ENCODE measurements around the gene UBE2E2. TPM values are rescaled to one million over a fixed set of nuclear protein-coding genes. Genes with fewer than 3 reads are reported as not detected.
"Not testable (repeated sequence)": the region's sequence is repeated elsewhere in the genome, so short reads cannot be mapped to it uniquely, and the experiment has no call there.

UBE2E2 gene
- polyA plus RNA-seq, 1 donor = 15.4 TPM

DNA sequence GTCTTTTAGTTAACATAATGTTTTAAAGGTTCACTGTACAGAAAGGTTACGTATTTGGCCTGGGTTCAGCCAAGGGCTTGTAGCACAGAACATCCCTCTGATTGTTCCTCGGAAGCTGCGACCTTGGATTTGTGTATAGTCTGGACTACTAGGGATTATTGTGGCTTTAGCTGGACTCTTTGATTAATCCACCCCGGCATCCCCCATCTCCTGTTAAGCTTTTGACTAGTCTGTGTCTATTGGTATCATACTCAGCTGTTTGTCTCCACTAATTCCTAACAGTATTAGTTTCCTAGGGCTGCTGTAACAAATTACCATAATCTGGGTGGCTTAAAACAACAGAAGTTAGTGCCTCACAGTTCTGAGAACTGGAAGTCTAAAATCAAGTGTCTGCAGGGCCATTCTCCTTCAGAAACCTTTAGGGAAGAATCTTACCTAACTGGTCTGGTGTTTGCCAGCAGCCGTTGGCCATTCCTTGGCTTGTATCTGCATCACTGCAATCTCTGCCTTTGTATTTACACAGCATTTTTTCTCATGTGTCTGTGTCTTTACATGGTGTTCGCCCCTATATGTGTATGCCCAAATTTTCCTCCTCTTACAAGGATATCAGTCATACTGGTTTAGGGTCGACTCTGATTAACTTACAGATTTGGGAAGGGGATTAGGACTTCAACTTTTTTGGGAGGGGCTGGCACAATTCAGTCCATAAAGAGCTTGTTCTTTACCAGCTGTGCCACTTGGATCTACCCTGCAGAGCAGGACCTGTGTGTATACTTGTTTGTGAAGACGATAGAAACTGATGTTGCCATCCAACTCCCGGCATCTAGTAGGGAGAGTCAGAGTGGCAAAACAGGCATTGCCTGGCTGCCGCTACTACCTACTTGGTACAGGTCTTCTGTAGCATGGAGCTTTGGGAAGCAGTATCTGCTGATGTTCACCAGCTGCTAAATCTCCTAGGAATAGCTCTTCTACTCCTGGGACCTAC is 117.8 kb downstream of the UBE2E2 start:
- H3K4me3 ChIP-seq (ENCODE audit: low read length) = no peak overlapping the region
- DNase-seq = no peak
- H3K9me3 ChIP-seq (ENCODE audit: control insufficient read depth, low read depth, low read length) = no peaks in the 10 kb centered on the region
- no peak overlapping the region for H3K27ac ChIP-seq (ENCODE audit: low read length)
- no peaks in the 10 kb centered on the region for H3K27me3 ChIP-seq (ENCODE audit: control insufficient read depth, insufficient read depth, low read length)
- WGBS (ENCODE audit: insufficient coverage, low lambda C conversion rate) = no CpG with 5 or more reads among the region's 10 CpGs
- H3K36me3 ChIP-seq (ENCODE audit: control insufficient read depth, insufficient read depth, low read length) = no peaks in the 10 kb centered on the region
- no peaks in the 10 kb centered on the region for H3K4me1 ChIP-seq (ENCODE audit: control insufficient read depth, insufficient read depth, low read length)

DNA sequence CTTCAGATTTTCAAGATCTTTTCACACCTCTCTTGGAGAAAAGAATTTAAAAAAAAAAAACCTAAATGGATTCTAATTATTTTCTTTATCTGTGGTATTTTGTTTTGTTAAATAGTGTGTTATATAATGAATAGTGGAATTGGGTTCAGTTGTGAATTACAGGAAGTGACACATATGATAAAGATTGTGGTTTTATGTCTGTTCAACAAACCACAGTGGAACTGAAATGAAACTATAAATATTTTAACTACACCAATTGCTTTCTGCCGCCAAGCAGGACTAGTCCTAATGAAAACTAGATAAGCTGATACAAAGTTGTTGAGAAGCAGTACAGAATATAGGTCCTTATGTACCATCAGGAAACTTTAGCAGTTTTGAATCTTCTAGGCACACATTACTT is 121.6 kb downstream of the UBE2E2 start:
- DNase-seq = no peak
- WGBS (ENCODE audit: insufficient coverage, low lambda C conversion rate) = no CpG with 5 or more reads among the region's 1 CpG
- no peaks in the 10 kb centered on the region for H3K9me3 ChIP-seq (ENCODE audit: control insufficient read depth, low read depth, low read length)
- H3K4me3 ChIP-seq (ENCODE audit: low read length) = no peak overlapping the region
- no peaks in the 10 kb centered on the region for H3K4me1 ChIP-seq (ENCODE audit: control insufficient read depth, insufficient read depth, low read length)
- H3K36me3 ChIP-seq (ENCODE audit: control insufficient read depth, insufficient read depth, low read length) = no peaks in the 10 kb centered on the region
- H3K27ac ChIP-seq (ENCODE audit: low read length) = no peak overlapping the region
- H3K27me3 ChIP-seq (ENCODE audit: control insufficient read depth, insufficient read depth, low read length) = no peaks in the 10 kb centered on the region

DNA sequence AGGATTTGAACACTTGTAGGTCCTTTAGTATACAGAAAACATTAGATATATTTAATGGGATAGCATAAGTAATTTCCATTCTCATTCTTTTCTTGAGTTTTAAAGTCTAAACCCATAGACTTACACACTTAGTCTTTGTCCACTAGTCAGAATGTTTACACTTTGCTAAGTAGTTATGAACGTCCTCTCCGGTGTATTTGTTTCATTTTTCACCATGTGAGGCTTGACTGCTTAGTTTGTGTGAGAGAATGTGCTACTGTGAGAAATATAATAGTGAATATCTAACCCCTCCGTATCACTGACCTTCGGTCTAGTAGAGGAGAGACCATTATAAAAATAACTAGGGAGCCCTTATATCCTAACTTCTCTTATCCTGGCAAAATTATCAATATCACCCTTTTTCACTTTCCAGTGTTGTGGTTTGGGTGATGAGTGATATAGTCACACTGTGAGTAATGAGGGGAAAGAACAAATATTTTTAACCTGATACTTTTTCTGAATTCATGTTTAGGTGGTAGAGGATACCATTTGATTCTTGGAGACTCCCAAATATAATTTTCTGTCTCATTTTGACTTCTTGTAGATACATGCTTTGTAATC is 122.4 kb downstream of the UBE2E2 start:
- no peaks in the 10 kb centered on the region for H3K9me3 ChIP-seq (ENCODE audit: control insufficient read depth, low read depth, low read length)
- H3K36me3 ChIP-seq (ENCODE audit: control insufficient read depth, insufficient read depth, low read length) = no peaks in the 10 kb centered on the region
- DNase-seq = no peak
- 100% methylated on average over 1 of the region's 4 CpGs for WGBS (ENCODE audit: insufficient coverage, low lambda C conversion rate)
- H3K27me3 ChIP-seq (ENCODE audit: control insufficient read depth, insufficient read depth, low read length) = no peaks in the 10 kb centered on the region
- H3K4me3 ChIP-seq (ENCODE audit: low read length) = no peak overlapping the region
- no peak overlapping the region for H3K27ac ChIP-seq (ENCODE audit: low read length)
- H3K4me1 ChIP-seq (ENCODE audit: control insufficient read depth, insufficient read depth, low read length) = no peaks in the 10 kb centered on the region

DNA sequence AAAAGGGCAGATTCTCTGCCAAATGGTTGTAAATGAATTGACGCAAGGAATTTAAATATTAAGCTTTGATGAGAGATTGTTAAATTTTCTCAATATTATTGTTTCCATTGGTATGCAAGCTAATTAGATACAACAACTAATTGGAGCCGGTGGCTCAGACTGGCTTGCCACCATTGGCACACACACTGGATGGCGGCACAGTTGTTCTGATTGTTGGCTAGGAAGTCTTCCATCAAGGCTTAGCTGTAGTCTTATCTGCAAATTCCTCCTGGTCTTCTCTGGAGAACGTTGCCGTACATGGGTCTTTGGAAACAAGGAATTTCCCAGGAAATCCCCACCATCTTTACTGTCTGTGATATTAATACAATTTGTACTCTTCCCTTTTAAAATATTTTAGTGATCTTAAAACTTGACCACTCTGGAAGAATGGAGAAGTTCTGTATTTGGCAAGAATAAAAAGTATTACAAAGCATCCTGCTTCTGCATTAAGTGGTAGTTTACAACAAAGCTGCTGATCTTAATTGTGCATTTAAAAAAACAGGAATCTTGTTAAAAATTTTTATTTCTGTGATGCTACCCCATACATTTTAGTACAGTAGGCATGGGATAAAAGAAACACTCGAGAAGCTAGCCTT is 126.5 kb downstream of the UBE2E2 start:
- Histone ChIP-seq H3K4me1 (ENCODE audit: control insufficient read depth, insufficient read depth, low read length) (no peaks in the 10 kb centered on the region), H3K27ac (ENCODE audit: low read length) (no peak overlapping the region), H3K9me3 (ENCODE audit: control insufficient read depth, low read depth, low read length) (no peaks in the 10 kb centered on the region), H3K36me3 (ENCODE audit: control insufficient read depth, insufficient read depth, low read length) (no peaks in the 10 kb centered on the region), H3K4me3 (ENCODE audit: low read length) (no peak overlapping the region), H3K27me3 (ENCODE audit: control insufficient read depth, insufficient read depth, low read length) (no peaks in the 10 kb centered on the region)
- WGBS (ENCODE audit: insufficient coverage, low lambda C conversion rate) = 83% methylated on average over 1 of the region's 6 CpGs
- no peak for DNase-seq

DNA sequence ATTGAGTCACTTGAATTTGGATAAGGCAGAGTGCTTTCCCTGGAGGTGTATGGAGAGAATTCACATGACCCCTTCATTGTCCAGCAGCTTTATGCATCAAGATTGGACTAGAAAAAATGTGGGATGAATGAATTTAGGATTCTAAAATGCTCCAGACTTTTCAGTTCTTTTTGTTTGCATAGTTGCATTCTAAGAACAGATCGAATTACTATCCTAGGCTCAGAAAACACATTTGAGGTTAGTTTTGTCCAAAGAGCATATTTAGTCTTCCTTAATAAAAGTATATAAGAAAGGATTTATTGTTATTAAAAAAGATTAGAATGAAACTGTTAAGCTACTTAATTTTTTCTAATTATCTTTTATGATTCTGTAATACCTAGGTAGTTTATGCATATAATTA is 127.4 kb downstream of the UBE2E2 start:
- Histone ChIP-seq H3K9me3 (ENCODE audit: control insufficient read depth, low read depth, low read length) (no peaks in the 10 kb centered on the region), H3K27ac (ENCODE audit: low read length) (no peak overlapping the region), H3K36me3 (ENCODE audit: control insufficient read depth, insufficient read depth, low read length) (no peaks in the 10 kb centered on the region), H3K4me1 (ENCODE audit: control insufficient read depth, insufficient read depth, low read length) (no peaks in the 10 kb centered on the region), H3K4me3 (ENCODE audit: low read length) (no peak overlapping the region), H3K27me3 (ENCODE audit: control insufficient read depth, insufficient read depth, low read length) (no peaks in the 10 kb centered on the region)
- 100% methylated on average over 1 of the region's 1 CpG for WGBS (ENCODE audit: insufficient coverage, low lambda C conversion rate)
- no peak for DNase-seq

DNA sequence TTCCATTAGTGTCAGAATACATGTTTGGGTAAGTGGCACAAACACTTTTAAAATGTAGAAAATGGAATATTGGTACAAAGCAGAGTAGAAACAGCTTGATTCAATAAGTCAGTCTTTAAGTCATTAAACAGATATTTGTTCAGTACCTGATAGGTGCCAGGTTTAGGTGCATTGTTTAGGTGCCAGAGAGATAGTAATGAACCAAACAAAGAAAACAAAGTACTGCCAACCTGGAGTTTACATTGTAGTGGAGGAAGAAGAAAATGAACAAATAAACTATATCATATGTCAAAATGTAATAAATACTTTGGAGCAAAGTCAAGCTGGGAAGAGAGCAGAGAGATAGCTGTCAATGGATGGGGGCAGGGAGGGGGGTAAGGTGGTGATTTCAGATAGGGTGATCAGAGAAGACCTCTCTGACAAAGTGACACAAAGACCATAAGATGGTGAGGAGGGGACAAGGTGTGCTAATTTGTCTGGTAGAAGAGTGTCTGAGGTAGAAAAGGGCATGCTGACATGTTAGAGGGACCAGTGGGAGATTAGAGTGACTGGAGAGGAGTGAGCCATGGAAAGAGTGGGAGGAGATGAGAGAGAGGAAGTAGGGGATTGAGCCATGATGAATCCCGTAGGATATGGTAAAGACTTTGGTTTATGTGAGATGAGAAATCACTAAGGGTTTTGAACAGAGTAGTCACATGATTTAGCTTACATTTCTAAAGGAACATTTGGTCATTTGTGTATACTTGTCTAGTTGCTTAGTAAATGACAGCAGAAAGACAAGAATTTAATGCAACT is 128.2 kb downstream of the UBE2E2 start:
- no peaks in the 10 kb centered on the region for H3K27me3 ChIP-seq (ENCODE audit: control insufficient read depth, insufficient read depth, low read length)
- no peak overlapping the region for H3K27ac ChIP-seq (ENCODE audit: low read length)
- no peaks in the 10 kb centered on the region for H3K9me3 ChIP-seq (ENCODE audit: control insufficient read depth, low read depth, low read length)
- H3K4me3 ChIP-seq (ENCODE audit: low read length) = no peak overlapping the region
- no peaks in the 10 kb centered on the region for H3K36me3 ChIP-seq (ENCODE audit: control insufficient read depth, insufficient read depth, low read length)
- H3K4me1 ChIP-seq (ENCODE audit: control insufficient read depth, insufficient read depth, low read length) = no peaks in the 10 kb centered on the region
- WGBS (ENCODE audit: insufficient coverage, low lambda C conversion rate) = 78% methylated on average over 1 of the region's 1 CpG
- DNase-seq = no peak

DNA sequence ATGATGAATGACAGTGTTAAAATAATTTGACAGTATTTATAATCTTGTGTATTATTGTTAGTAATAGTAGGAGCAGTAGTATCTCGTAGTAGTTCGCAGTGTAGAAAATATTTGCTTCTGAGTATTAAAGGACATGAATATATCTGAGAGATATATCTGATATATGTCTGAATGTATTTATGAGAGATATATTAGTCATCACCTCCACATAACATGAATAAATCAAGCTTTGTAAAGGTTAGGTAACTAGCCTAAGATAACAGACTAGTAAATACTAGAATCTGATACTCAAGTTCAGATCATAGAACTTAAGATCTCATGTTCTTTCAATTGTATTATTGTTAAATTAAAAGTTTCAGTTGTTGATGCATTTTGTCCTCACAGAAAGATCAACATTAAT is 130.5 kb downstream of the UBE2E2 start:
- DNase-seq = no peak
- Histone ChIP-seq H3K36me3 (ENCODE audit: control insufficient read depth, insufficient read depth, low read length) (no peaks in the 10 kb centered on the region), H3K27ac (ENCODE audit: low read length) (no peak overlapping the region), H3K4me1 (ENCODE audit: control insufficient read depth, insufficient read depth, low read length) (no peaks in the 10 kb centered on the region), H3K4me3 (ENCODE audit: low read length) (no peak overlapping the region), H3K9me3 (ENCODE audit: control insufficient read depth, low read depth, low read length) (no peaks in the 10 kb centered on the region), H3K27me3 (ENCODE audit: control insufficient read depth, insufficient read depth, low read length) (no peaks in the 10 kb centered on the region)
- WGBS (ENCODE audit: insufficient coverage, low lambda C conversion rate) = 100% methylated on average over 2 of the region's 2 CpGs

DNA sequence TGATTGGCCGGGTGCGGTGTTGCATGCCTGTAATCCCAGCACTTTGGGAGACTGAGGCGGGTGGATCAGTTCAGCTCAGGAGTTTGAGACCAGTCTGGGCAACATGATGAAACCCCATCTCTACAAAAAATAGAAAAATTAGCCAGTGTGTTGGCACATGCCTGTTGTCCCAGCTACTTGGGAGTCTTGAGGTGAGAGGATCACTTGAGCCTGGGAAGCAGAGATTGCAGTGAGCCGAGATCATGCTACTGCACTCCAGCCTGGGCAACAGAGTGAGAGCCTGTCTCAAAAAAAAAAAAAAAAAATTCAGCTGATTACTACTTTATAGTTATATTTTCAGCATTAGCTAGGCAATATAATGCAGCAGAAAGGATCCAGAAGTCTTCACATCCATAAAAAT is 133.7 kb downstream of the UBE2E2 start:
- H3K36me3 ChIP-seq (ENCODE audit: control insufficient read depth, insufficient read depth, low read length); H3K9me3 ChIP-seq (ENCODE audit: control insufficient read depth, low read depth, low read length); H3K27ac ChIP-seq (ENCODE audit: low read length); H3K4me1 ChIP-seq (ENCODE audit: control insufficient read depth, insufficient read depth, low read length); H3K27me3 ChIP-seq (ENCODE audit: control insufficient read depth, insufficient read depth, low read length); DNase-seq; H3K4me3 ChIP-seq (ENCODE audit: low read length): not testable (repeated sequence)
- no CpG with 5 or more reads among the region's 4 CpGs for WGBS (ENCODE audit: insufficient coverage, low lambda C conversion rate)

DNA sequence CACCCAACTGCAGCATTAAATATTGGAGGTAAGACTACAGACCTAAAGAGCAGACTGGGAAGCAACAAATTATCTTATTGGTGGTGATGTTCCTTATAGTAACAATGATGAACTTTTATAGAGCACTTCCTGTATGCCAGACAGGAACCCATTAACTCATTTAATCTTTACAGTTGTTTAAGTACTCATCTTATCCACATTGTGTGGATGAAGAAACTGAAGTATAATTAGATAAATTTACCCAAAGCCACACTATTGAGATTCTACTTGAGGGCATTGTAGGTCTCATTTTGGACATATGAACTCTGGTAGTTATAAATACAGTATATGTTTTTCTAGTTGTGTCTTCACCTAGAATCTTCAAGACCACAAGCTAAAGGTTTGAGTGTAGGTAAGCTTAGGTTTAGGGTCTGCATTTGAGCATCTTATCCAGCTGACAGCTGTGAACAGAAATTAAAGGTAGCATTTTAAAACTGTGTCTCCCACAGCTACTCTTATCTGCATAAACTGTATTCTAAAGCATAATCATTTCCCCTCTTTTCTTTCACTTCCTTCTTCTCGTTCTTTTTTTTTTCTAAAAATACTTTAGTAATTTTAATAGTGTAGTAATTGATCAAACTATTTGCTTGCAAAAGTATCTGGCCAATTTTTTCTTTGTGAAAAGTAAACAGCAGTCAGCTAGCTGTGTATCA is 138.2 kb downstream of the UBE2E2 start:
- Histone ChIP-seq H3K27me3 (ENCODE audit: control insufficient read depth, insufficient read depth, low read length) (no peaks in the 10 kb centered on the region), H3K36me3 (ENCODE audit: control insufficient read depth, insufficient read depth, low read length) (no peaks in the 10 kb centered on the region), H3K4me3 (ENCODE audit: low read length) (no peak overlapping the region), H3K9me3 (ENCODE audit: control insufficient read depth, low read depth, low read length) (no peaks in the 10 kb centered on the region), H3K4me1 (ENCODE audit: control insufficient read depth, insufficient read depth, low read length) (no peaks in the 10 kb centered on the region), H3K27ac (ENCODE audit: low read length) (no peak overlapping the region)
- 89% methylated on average over 1 of the region's 1 CpG for whole genome bisulfite sequencing (ENCODE audit: insufficient coverage, low lambda C conversion rate)
- DNase-seq = no peak
